Coronary artery (tissue), 2 donors: ENCODE data around the gene CARD19.

Experiments
- DNase-seq: peaks from one replicate; pipeline ENCODE4 v3.0.0-alpha.2; 2017; ENCODE audit warnings: low spot score
- H3K27ac ChIP-seq, 2 donors: fragments of 200-600 bp; sonication (generic); one replicate each; pipeline ENCODE4 v1.5.1; 2016 to 2019
- H3K4me3 ChIP-seq: fragments of 200-600 bp; sonication (generic); 2 replicates; pipeline ENCODE4 v1.5.1; 2016; ENCODE audit warnings: mild to moderate bottlenecking, moderate library complexity
- CTCF ChIP-seq: fragments of 200-600 bp; sonication (generic); IDR thresholded peaks from one replicate; pipeline ENCODE4 v1.5.1; 2019; ENCODE audit warnings: antibody characterized with exemption

Gene CARD19

GRCh38 chr9:93084471-93084881, 11.5 kb upstream of the CARD19 start:
- H3K27ac ChIP-seq: no peak overlapping the region
- no peak for TF ChIP-seq CTCF
- no peak overlapping the region for H3K4me3 ChIP-seq
- DNase-seq: peak; percentile 53

GRCh38 chr9:93085676-93086075, 10.3 kb upstream of the CARD19 start:
- TF ChIP-seq CTCF: no peak
- H3K27ac ChIP-seq: no peak overlapping the region
- H3K4me3 ChIP-seq: no peak overlapping the region
- peak; percentile 35 for DNase-seq

- no peak for TF ChIP-seq CTCF
- Histone ChIP-seq H3K27ac (no peak overlapping the region), H3K4me3 (no peak overlapping the region)
- DNase-seq: peak; percentile 65
These were observed 9.4 kb upstream of the CARD19 start for GRCh38 chr9:93086447-93087224.

- Histone ChIP-seq H3K27ac (no peak overlapping the region), H3K4me3 (no peak overlapping the region)
- no peak for TF ChIP-seq CTCF
- peak; percentile 36 for DNase-seq
These were observed 7.9 kb upstream of the CARD19 start for GRCh38 chr9:93087971-93088655.

GRCh38 chr9:93088656-93089015, 7.4 kb upstream of the CARD19 start:
- TF ChIP-seq CTCF: no peak
- peak; percentile 35 for DNase-seq
- Histone ChIP-seq H3K4me3 (no peak overlapping the region), H3K27ac (no peak overlapping the region)

- no peak for TF ChIP-seq CTCF
- no peak overlapping the region for H3K4me3 ChIP-seq
- DNase-seq: peak; percentile 33
These were observed 7.0 kb upstream of the CARD19 start for GRCh38 chr9:93089024-93089423.

More at GRCh38 chr9:93089024-93089423, 7.0 kb upstream of the CARD19 start:
- no peak overlapping the region for H3K27ac ChIP-seq
